Neuronal stem cell (in vitro differentiated cells): ENCODE data around the gene AMIGO1.
A peak's percentile ranks its signal among the peaks of the same experiment; 100 is the strongest.

Experiments
- DNase-seq: peaks from one replicate; pipeline ENCODE4 v3.0.0-alpha.2; 2013; ENCODE audit warnings: low spot score
- H2AFZ ChIP-seq: one replicate; pipeline ENCODE4 v1.6.1; 2013; ENCODE audit warnings: mild to moderate bottlenecking, low read length, inconsistent platforms
- H2AK5ac ChIP-seq: 2 replicates; pipeline ENCODE4 v1.6.1; 2013; ENCODE audit warnings: low read depth, mild to moderate bottlenecking, inconsistent platforms, low read length, moderate library complexity, mixed read lengths
- H2BK120ac ChIP-seq: 2 replicates; pipeline ENCODE4 v1.6.1; 2013; ENCODE audit warnings: low read depth, mild to moderate bottlenecking, inconsistent platforms, low read length, moderate library complexity, mixed read lengths
- H2BK12ac ChIP-seq: one replicate; pipeline ENCODE4 v1.6.1; 2013; ENCODE audit warnings: low read length, inconsistent platforms
- H2BK15ac ChIP-seq: 2 replicates; pipeline ENCODE4 v1.6.1; 2013; ENCODE audit warnings: mild to moderate bottlenecking, low read length, inconsistent platforms, mixed read lengths
- H2BK5ac ChIP-seq: one replicate; pipeline ENCODE4 v1.6.1; 2013; ENCODE audit warnings: inconsistent platforms, mild to moderate bottlenecking, low read length, moderate library complexity
- H3K14ac ChIP-seq: one replicate; pipeline ENCODE4 v1.6.1; 2013; ENCODE audit warnings: low read length, inconsistent platforms
- H3K18ac ChIP-seq: 2 replicates; pipeline ENCODE4 v1.6.1; 2013; ENCODE audit warnings: low read length, inconsistent platforms
- H3K23ac ChIP-seq: 2 replicates; pipeline ENCODE4 v1.6.1; 2013; ENCODE audit warnings: low read depth, mild to moderate bottlenecking, mixed read lengths, low read length, inconsistent platforms; ENCODE audit not compliant: poor library complexity
- H3K27ac ChIP-seq: replicated peaks from 3 replicates; pipeline ENCODE4 v1.5.1; 2013; ENCODE audit warnings: low read length, inconsistent platforms
- H3K27me3 ChIP-seq, 3 experiments: 2 replicates each; pipeline ENCODE4 v1.6.1; 2013; ENCODE audit warnings: low read length in 3 of 3, mild to moderate bottlenecking in 2 of 3, inconsistent platforms in 1 of 3, low read depth in 1 of 3, mixed read lengths in 1 of 3, moderate library complexity in 1 of 3; ENCODE audit not compliant: control insufficient read depth in 3 of 3, insufficient read depth in 3 of 3
- H3K36me3 ChIP-seq, 2 donors: replicated peaks in 1 of 2; 2 replicates each; pipeline ENCODE4 v1.6.1; 2013; ENCODE audit warnings: low read length in 2 of 2; ENCODE audit not compliant: control insufficient read depth in 2 of 2, insufficient read depth in 2 of 2
- H3K4ac ChIP-seq: 2 replicates; pipeline ENCODE4 v1.6.1; 2013; ENCODE audit warnings: inconsistent platforms, mild to moderate bottlenecking, low read length, moderate library complexity
- H3K4me1 ChIP-seq, 2 donors: 1 replicate in 1 of 2; 2 replicates in 1 of 2; pipeline ENCODE4 v1.6.1; 2013; ENCODE audit warnings: low read length in 2 of 2, low read depth in 1 of 2; ENCODE audit not compliant: control insufficient read depth in 2 of 2, insufficient read depth in 1 of 2
- H3K4me2 ChIP-seq: one replicate; pipeline ENCODE4 v1.6.1; 2013; ENCODE audit warnings: mild to moderate bottlenecking, low read length, inconsistent platforms; ENCODE audit not compliant: insufficient read depth, poor library complexity, severe bottlenecking
- H3K4me3 ChIP-seq, 2 donors: 2 replicates each; pipeline ENCODE4 v1.5.1; 2013; ENCODE audit warnings: low read length in 2 of 2, mild to moderate bottlenecking in 2 of 2, inconsistent platforms in 1 of 2, moderate library complexity in 1 of 2
- H3K79me1 ChIP-seq: one replicate; pipeline ENCODE4 v1.6.1; 2013; ENCODE audit warnings: low read depth, mild to moderate bottlenecking, inconsistent platforms, low read length, moderate library complexity
- H3K9ac ChIP-seq: one replicate; pipeline ENCODE4 v1.6.1; 2013; ENCODE audit warnings: mild to moderate bottlenecking, low read depth, low read length, inconsistent platforms; ENCODE audit not compliant: poor library complexity
- H3K9me3 ChIP-seq, 2 donors: replicated peaks in 1 of 2; 2 replicates each; pipeline versions ENCODE3 to v1.6.1; 2013; ENCODE audit warnings: low read length in 2 of 2, mild to moderate bottlenecking in 2 of 2, inconsistent platforms in 1 of 2, low read depth in 1 of 2, mixed read lengths in 1 of 2, moderate library complexity in 1 of 2; ENCODE audit not compliant: control insufficient read depth in 2 of 2, insufficient read depth in 1 of 2
- H4K8ac ChIP-seq: one replicate; pipeline ENCODE4 v1.6.1; 2013; ENCODE audit warnings: low read depth, mild to moderate bottlenecking, inconsistent platforms, low read length, moderate library complexity
- H4K91ac ChIP-seq: one replicate; pipeline ENCODE4 v1.6.1; 2013; ENCODE audit warnings: low read length, low read depth, mild to moderate bottlenecking, inconsistent platforms; ENCODE audit not compliant: poor library complexity
- WGBS, 2 donors: extraction: QIAGEN DNeasy Blood & Tissue Kit; methylation state at CpG; one replicate each; pipeline ENCODE4 v1.1.7; 2013; ENCODE audit warnings: missing lambda C conversion rate in 2 of 2, mixed read lengths in 1 of 2; ENCODE audit not compliant: insufficient read length in 2 of 2, insufficient replicate concordance in 1 of 2; ENCODE audit errors: extremely low coverage in 2 of 2; 5-methylcytosine and 5-hydroxymethylcytosine counted together

The AMIGO1 gene

GRCh38 chr1:109468903-109469302 lies 40.6 kb downstream of the AMIGO1 start:
- no peak overlapping the region for H2BK12ac ChIP-seq
- H3K18ac ChIP-seq, result no peak overlapping the region
- H3K4me2 ChIP-seq, result no peak overlapping the region
- no peak overlapping the region for H3K27ac ChIP-seq
- H2AFZ ChIP-seq, result no peak overlapping the region
- no peak overlapping the region for H2BK15ac ChIP-seq
- no peak overlapping the region for H2BK120ac ChIP-seq
- H2BK5ac ChIP-seq, result no peak overlapping the region
- H3K9ac ChIP-seq, result no peak overlapping the region
- no peaks in the 10 kb centered on the region for H3K36me3 ChIP-seq
- no peak overlapping the region for H2AK5ac ChIP-seq
- H3K14ac ChIP-seq, result no peak overlapping the region
- peaks cover 2 to 3% of the 10 kb centered on the region in 2 donors for H3K4me1 ChIP-seq
- H3K4ac ChIP-seq, result no peak overlapping the region
- no peak overlapping the region for H4K8ac ChIP-seq
- H3K79me1 ChIP-seq, result no peaks in the 10 kb centered on the region
- H3K23ac ChIP-seq, result no peak overlapping the region
- no peak overlapping the region for H3K4me3 ChIP-seq
- peaks cover 15 to 92% (median 48%) of the 10 kb centered on the region in 3 experiments for H3K27me3 ChIP-seq
- H4K91ac ChIP-seq, result no peak overlapping the region
- no peaks in the 10 kb centered on the region for H3K9me3 ChIP-seq
- WGBS, 2 donors, result no CpG with 5 or more reads among the region's 2 CpGs
- DNase-seq, result no peak

- Histone ChIP-seq H3K9ac (no peak overlapping the region), H4K91ac (no peak overlapping the region), H3K14ac (no peak overlapping the region), H3K4me2 (no peak overlapping the region), H3K4me3 (no peak overlapping the region), H4K8ac (no peak overlapping the region), H3K79me1 (no peaks in the 10 kb centered on the region), H2AFZ (no peak overlapping the region), H2AK5ac (no peak overlapping the region), H3K36me3 (no peaks in the 10 kb centered on the region), H3K27ac (no peak overlapping the region), H2BK15ac (no peak overlapping the region), H3K27me3 (peaks cover 15 to 93% (median 51%) of the 10 kb centered on the region in 3 experiments), H3K18ac (no peak overlapping the region), H3K4ac (no peak overlapping the region), H3K4me1 (peaks cover 2 to 3% of the 10 kb centered on the region in 2 donors), H3K9me3 (no peaks in the 10 kb centered on the region), H2BK12ac (no peak overlapping the region), H3K23ac (no peak overlapping the region), H2BK5ac (no peak overlapping the region), H2BK120ac (no peak overlapping the region)
- WGBS, 2 donors, result no CpG with 5 or more reads among the region's 1 CpG
- DNase-seq, result no peak
Observed at GRCh38 chr1:109468061-109468460, 41.5 kb downstream of the AMIGO1 start.

GRCh38 chr1:109467301-109467777 lies 42.2 kb downstream of the AMIGO1 start:
- no peak for DNase-seq
- H3K4me3 ChIP-seq, result no peak overlapping the region

GRCh38 chr1:109466452-109467300 lies 42.9 kb downstream of the AMIGO1 start, which contains the start of gene SYPL2:
Gene SYPL2, plus strand, starts transcription at chr1:109466546. Its CDS starts 298 bp downstream, at chr1:109466844.
- Histone ChIP-seq H3K27ac (no peak within 1 kb of the TSS), H2BK15ac (no peak within 1 kb of the TSS), H3K23ac (peak within 1 kb of the TSS; percentile 90), H2BK120ac (no peak within 1 kb of the TSS), H4K8ac (no peak within 1 kb of the TSS), H2AK5ac (no peak within 1 kb of the TSS), H3K4ac (no peak within 1 kb of the TSS), H3K18ac (peak within 1 kb of the TSS; percentile 65), H3K9me3 (no peaks in the 10 kb centered on the region), H3K27me3 (peaks cover 15 to 87% (median 51%) of the 10 kb centered on the region in 3 experiments), H2BK12ac (no peak within 1 kb of the TSS), H3K14ac (peak within 1 kb of the TSS; percentile 60), H3K36me3 (no peaks in the 10 kb centered on the region), H2BK5ac (no peak within 1 kb of the TSS), H3K4me3 (peak within 1 kb of the TSS; percentile 38 to 79), H4K91ac (no peak within 1 kb of the TSS), H3K4me2 (peak within 1 kb of the TSS; percentile 85), H3K79me1 (no peaks in the 10 kb centered on the region), H2AFZ (peak within 1 kb of the TSS; percentile 97), H3K9ac (peak within 1 kb of the TSS; percentile 54), H3K4me1 (peaks cover 2 to 3% of the 10 kb centered on the region in 2 donors)
- no CpG with 5 or more reads among the region's 88 CpGs for WGBS, 2 donors
- DNase-seq, result no peak

More at GRCh38 chr1:109467301-109467777, 42.2 kb downstream of the AMIGO1 start:
- H4K91ac ChIP-seq, result no peak overlapping the region
- peak overlapping the region; percentile 90 for H3K23ac ChIP-seq
- peaks cover 2 to 3% of the 10 kb centered on the region in 2 donors for H3K4me1 ChIP-seq
- H2BK15ac ChIP-seq, result no peak overlapping the region
- peak overlapping the region; percentile 68 for H2AFZ ChIP-seq
- H3K4me2 ChIP-seq, result peak overlapping the region; percentile 64
- H3K27ac ChIP-seq, result no peak overlapping the region
- no peaks in the 10 kb centered on the region for H3K79me1 ChIP-seq
- H3K27me3 ChIP-seq, result peaks cover 15 to 93% (median 51%) of the 10 kb centered on the region in 3 experiments
- no peak overlapping the region for H2BK5ac ChIP-seq
- H4K8ac ChIP-seq, result no peak overlapping the region
- no peak overlapping the region for H3K4ac ChIP-seq
- H2BK12ac ChIP-seq, result no peak overlapping the region
- no CpG with 5 or more reads among the region's 23 CpGs for WGBS, 2 donors
- no peaks in the 10 kb centered on the region for H3K9me3 ChIP-seq
- no peak overlapping the region for H3K18ac ChIP-seq
- H2BK120ac ChIP-seq, result no peak overlapping the region
- H2AK5ac ChIP-seq, result no peak overlapping the region
- peak overlapping the region; percentile 54 for H3K9ac ChIP-seq
- H3K36me3 ChIP-seq, result no peaks in the 10 kb centered on the region
- H3K14ac ChIP-seq, result no peak overlapping the region
